Measurements from ENCODE around the gene PRKN. TPM values are rescaled to one million over a fixed set of nuclear protein-coding genes. Genes with fewer than 3 reads are reported as not detected.

PRKN gene
- total RNA-seq, 1 experiment from 2014 or later = 0.34 TPM

DNA sequence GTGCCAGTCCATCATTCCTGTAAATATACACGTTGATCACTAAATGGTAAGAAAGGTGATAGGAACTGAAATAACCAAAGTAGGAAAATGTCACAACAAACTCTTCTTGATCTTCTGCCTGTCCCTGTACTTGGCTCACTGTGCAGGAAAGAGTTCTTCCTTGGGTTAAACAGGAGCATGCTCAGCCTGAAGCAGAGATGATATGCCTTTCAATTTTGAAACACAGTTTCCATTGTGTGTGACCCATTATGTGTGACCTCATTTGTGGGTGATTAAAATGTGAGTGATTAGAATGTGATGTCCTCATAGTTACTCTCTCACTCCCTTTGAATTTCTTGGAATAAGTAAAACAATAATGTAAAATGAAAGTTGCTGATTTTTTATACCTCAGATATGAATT, 1026.5 kb downstream of the PRKN start:
- no peak overlapping the region for H3K4me3 ChIP-seq (ENCODE audit: low read depth, low read length)
- H3K9me3 Mint-ChIP-seq (ENCODE audit: unreplicated experiment) = no peaks in the 10 kb centered on the region
- H3K36me3 Mint-ChIP-seq (ENCODE audit: insufficient read depth, unreplicated experiment) = no peaks in the 10 kb centered on the region
- intact Hi-C loops (cut with micrococcal nuclease; ENCODE audit: unreplicated experiment) = no loop called here
- H3K27me3 Mint-ChIP-seq (ENCODE audit: insufficient read depth, unreplicated experiment) = peaks cover 16% of the 10 kb centered on the region
- no peak overlapping the region for H3K27ac Mint-ChIP-seq (ENCODE audit: unreplicated experiment)
- H3K4me3 Mint-ChIP-seq (ENCODE audit: unreplicated experiment) = no peak overlapping the region
- POLR2A ChIA-PET = no interaction called here
- H3K9me3 ChIP-seq = no peaks in the 10 kb centered on the region
- H3K4me1 Mint-ChIP-seq (ENCODE audit: low read depth, unreplicated experiment) = no peaks in the 10 kb centered on the region
- BruUV-seq (replicated peaks) = no TSS peak
- DNase-seq = no peak
- H3K36me3 ChIP-seq (ENCODE audit: control insufficient read depth, insufficient read depth, low read length) = no peaks in the 10 kb centered on the region
- H3K27me3 ChIP-seq (replicated peaks; ENCODE audit: control insufficient read depth, insufficient read depth, low read length) = no peaks in the 10 kb centered on the region; the same call in 1 of the 2 replicates
- H3K4me1 ChIP-seq = no peaks in the 10 kb centered on the region
- TF ChIP-seq, protein P1, sequence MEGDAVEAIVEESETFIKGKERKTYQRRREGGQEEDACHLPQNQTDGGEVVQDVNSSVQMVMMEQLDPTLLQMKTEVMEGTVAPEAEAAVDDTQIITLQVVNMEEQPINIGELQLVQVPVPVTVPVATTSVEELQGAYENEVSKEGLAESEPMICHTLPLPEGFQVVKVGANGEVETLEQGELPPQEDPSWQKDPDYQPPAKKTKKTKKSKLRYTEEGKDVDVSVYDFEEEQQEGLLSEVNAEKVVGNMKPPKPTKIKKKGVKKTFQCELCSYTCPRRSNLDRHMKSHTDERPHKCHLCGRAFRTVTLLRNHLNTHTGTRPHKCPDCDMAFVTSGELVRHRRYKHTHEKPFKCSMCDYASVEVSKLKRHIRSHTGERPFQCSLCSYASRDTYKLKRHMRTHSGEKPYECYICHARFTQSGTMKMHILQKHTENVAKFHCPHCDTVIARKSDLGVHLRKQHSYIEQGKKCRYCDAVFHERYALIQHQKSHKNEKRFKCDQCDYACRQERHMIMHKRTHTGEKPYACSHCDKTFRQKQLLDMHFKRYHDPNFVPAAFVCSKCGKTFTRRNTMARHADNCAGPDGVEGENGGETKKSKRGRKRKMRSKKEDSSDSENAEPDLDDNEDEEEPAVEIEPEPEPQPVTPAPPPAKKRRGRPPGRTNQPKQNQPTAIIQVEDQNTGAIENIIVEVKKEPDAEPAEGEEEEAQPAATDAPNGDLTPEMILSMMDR (IDR thresholded peaks at IDR 0.05; ENCODE audit: insufficient read depth in 1 of 2, low read depth in 1 of 2, low read length in 1 of 2, severe bottlenecking in 1 of 2, unreplicated experiment in 1 of 2) = no peak
- CTCF ChIA-PET = no interaction called here

DNA sequence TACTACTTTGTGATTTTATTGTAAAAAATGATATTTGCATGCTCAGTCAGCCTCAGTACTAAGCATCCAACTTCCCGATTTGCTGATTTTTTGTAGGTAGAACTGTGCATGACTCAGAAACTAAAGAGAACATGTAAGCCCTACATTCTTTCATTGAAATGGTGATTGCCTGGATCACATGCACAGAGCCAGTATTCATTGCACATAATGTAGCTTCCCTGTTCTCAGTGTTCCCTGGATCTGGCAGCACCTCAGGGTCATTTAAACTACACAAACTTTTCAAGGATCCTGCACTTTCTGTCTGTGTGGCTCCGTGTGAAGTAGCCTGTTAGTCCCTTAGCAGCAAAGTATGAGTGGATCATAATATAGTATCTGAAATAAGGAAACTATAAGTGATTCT, 1030.8 kb downstream of the PRKN start:
- ChIA-PET CTCF (no interaction called here), POLR2A (no interaction called here)
- Histone ChIP-seq H3K36me3 (ENCODE audit: control insufficient read depth, insufficient read depth, low read length) (no peaks in the 10 kb centered on the region), H3K9me3 (no peaks in the 10 kb centered on the region), H3K4me3 (ENCODE audit: low read depth, low read length) (no peak overlapping the region), H3K4me1 (no peaks in the 10 kb centered on the region), H3K27me3 (replicated peaks; ENCODE audit: control insufficient read depth, insufficient read depth, low read length) (no peaks in the 10 kb centered on the region)
- Mint-ChIP-seq H3K36me3 (ENCODE audit: insufficient read depth, unreplicated experiment) (no peaks in the 10 kb centered on the region), H3K27me3 (ENCODE audit: insufficient read depth, unreplicated experiment) (peaks cover 3% of the 10 kb centered on the region), H3K9me3 (ENCODE audit: unreplicated experiment) (no peaks in the 10 kb centered on the region), H3K4me1 (ENCODE audit: low read depth, unreplicated experiment) (no peaks in the 10 kb centered on the region), H3K27ac (ENCODE audit: unreplicated experiment) (no peak overlapping the region), H3K4me3 (ENCODE audit: unreplicated experiment) (no peak overlapping the region)
- no peak for DNase-seq
- BruUV-seq (replicated peaks) = no TSS peak
- TF ChIP-seq, protein P1 (IDR thresholded peaks at IDR 0.05; ENCODE audit: insufficient read depth in 1 of 2, low read depth in 1 of 2, low read length in 1 of 2, severe bottlenecking in 1 of 2, unreplicated experiment in 1 of 2) = no peak
- intact Hi-C loops (cut with micrococcal nuclease; ENCODE audit: unreplicated experiment) = no loop called here

DNA sequence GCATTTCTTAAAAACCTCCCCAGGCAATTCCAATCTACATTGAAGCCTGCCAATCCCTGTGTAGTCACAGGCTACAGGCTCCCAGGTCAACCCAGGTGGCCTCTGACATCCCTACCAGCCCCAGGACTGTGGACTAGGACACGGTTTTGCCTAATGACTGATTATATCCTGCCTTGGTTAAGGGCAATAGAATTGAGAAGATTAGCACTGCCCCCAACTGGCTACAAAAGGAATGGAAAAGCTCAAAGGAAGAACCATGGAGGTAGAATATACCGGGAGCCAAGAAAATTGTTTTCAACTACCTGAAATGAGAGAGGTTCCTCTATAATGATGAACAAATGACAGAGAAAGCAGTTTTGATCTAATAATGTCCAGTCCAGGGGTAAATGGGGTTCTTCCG, 1032.6 kb downstream of the PRKN start:
- no TSS peak for BruUV-seq (replicated peaks)
- ChIA-PET POLR2A (no interaction called here), CTCF (interaction anchor here (0.9 to 1.0 kb wide), 2 partner anchors 277 to 300 kb away, joined by 3 to 9 read pairs; no protein-coding TSS in a partner anchor)
- H3K27me3 ChIP-seq (replicated peaks; ENCODE audit: control insufficient read depth, insufficient read depth, low read length) = no peaks in the 10 kb centered on the region
- DNase-seq = no peak
- no peaks in the 10 kb centered on the region for H3K4me1 ChIP-seq
- H3K4me3 ChIP-seq (ENCODE audit: low read depth, low read length) = no peak overlapping the region
- H3K36me3 Mint-ChIP-seq (ENCODE audit: insufficient read depth, unreplicated experiment) = no peaks in the 10 kb centered on the region
- intact Hi-C loops (cut with micrococcal nuclease; ENCODE audit: unreplicated experiment) = loop anchor here (1.0 kb wide), 4 partner anchors 77 to 301 kb away; no protein-coding TSS in a partner anchor
- no peaks in the 10 kb centered on the region for H3K4me1 Mint-ChIP-seq (ENCODE audit: low read depth, unreplicated experiment)
- H3K9me3 ChIP-seq = no peaks in the 10 kb centered on the region
- TF ChIP-seq, protein P1 (IDR thresholded peaks at IDR 0.05; ENCODE audit: insufficient read depth in 1 of 2, low read depth in 1 of 2, low read length in 1 of 2, severe bottlenecking in 1 of 2, unreplicated experiment in 1 of 2) = peak in 1 of 2 experiments; percentile 38
- no peaks in the 10 kb centered on the region for H3K36me3 ChIP-seq (ENCODE audit: control insufficient read depth, insufficient read depth, low read length)
- H3K4me3 Mint-ChIP-seq (ENCODE audit: unreplicated experiment) = no peak overlapping the region
- H3K27ac Mint-ChIP-seq (ENCODE audit: unreplicated experiment) = no peak overlapping the region
- peaks cover 6% of the 10 kb centered on the region for H3K27me3 Mint-ChIP-seq (ENCODE audit: insufficient read depth, unreplicated experiment)
- no peaks in the 10 kb centered on the region for H3K9me3 Mint-ChIP-seq (ENCODE audit: unreplicated experiment)
